H9 (cell line): Measurements from ENCODE around the gene TRAF3IP1. TPM values are rescaled to one million over a fixed set of nuclear protein-coding genes. Genes with fewer than 3 reads are reported as not detected.

ENCODE experiments used
- DNase-seq: peaks from one replicate; pipeline ENCODE4 v3.0.0-alpha.2; 2017
- H2AFZ ChIP-seq: one replicate; pipeline ENCODE4 v1.6.1; 2013; ENCODE audit warnings: mild to moderate bottlenecking, low read length, control low read depth, moderate library complexity
- H2AK5ac ChIP-seq: 2 replicates; pipeline ENCODE4 v1.6.1; 2013; ENCODE audit warnings: low read length, control low read depth, mixed read lengths; ENCODE audit not compliant: insufficient read length
- H2BK120ac ChIP-seq: one replicate; pipeline ENCODE4 v1.6.1; 2013; ENCODE audit warnings: low read depth, mild to moderate bottlenecking, low read length, control low read depth, inconsistent platforms; ENCODE audit not compliant: poor library complexity, severe bottlenecking
- H2BK12ac ChIP-seq: 2 replicates; pipeline ENCODE4 v1.6.1; 2013; ENCODE audit warnings: low read length, control low read depth, mixed read lengths, low read depth; ENCODE audit not compliant: insufficient read length
- H2BK15ac ChIP-seq: 2 replicates; pipeline ENCODE4 v1.6.1; 2013; ENCODE audit warnings: low read depth, low read length, control low read depth
- H2BK20ac ChIP-seq: one replicate; pipeline ENCODE4 v1.6.1; 2013; ENCODE audit warnings: low read depth, mild to moderate bottlenecking, low read length, control low read depth, inconsistent platforms; ENCODE audit not compliant: poor library complexity, severe bottlenecking
- H2BK5ac ChIP-seq: 2 replicates; pipeline ENCODE4 v1.6.1; 2013; ENCODE audit warnings: low read length, control low read depth, mixed read lengths; ENCODE audit not compliant: insufficient read length
- H3K14ac ChIP-seq: 2 replicates; pipeline ENCODE4 v1.6.1; 2013; ENCODE audit warnings: low read length, control low read depth; ENCODE audit not compliant: insufficient read depth
- H3K18ac ChIP-seq: 2 replicates; pipeline ENCODE4 v1.6.1; 2013; ENCODE audit warnings: low read depth, mild to moderate bottlenecking, mixed read lengths, low read length, control low read depth; ENCODE audit not compliant: insufficient read length
- H3K23ac ChIP-seq: 2 replicates; pipeline ENCODE4 v1.6.1; 2013; ENCODE audit warnings: low read length, control low read depth, mixed read lengths, low read depth; ENCODE audit not compliant: insufficient read length
- H3K23me2 ChIP-seq: 2 replicates; pipeline ENCODE4 v1.6.1; 2013; ENCODE audit warnings: low read depth, mild to moderate bottlenecking, mixed read lengths, low read length, control low read depth; ENCODE audit not compliant: insufficient read length, poor library complexity, severe bottlenecking
- H3K27ac ChIP-seq: 2 replicates; pipeline ENCODE4 v1.5.1; 2013; ENCODE audit warnings: low read length, control low read depth, mixed read lengths, low read depth; ENCODE audit not compliant: insufficient read length
- H3K27me3 ChIP-seq: 2 replicates; pipeline ENCODE4 v1.6.1; 2013; ENCODE audit warnings: low read length, control low read depth, inconsistent platforms; ENCODE audit not compliant: insufficient read depth
- H3K4ac ChIP-seq: 2 replicates; pipeline ENCODE4 v1.6.1; 2013; ENCODE audit warnings: low read depth, mild to moderate bottlenecking, control low read depth, inconsistent platforms, low read length, moderate library complexity
- H3K4me1 ChIP-seq: 2 replicates; pipeline ENCODE4 v1.6.1; 2013; ENCODE audit warnings: low read length, control low read depth, inconsistent platforms; ENCODE audit not compliant: insufficient read depth
- H3K4me2 ChIP-seq: 2 replicates; pipeline ENCODE4 v1.6.1; 2013; ENCODE audit warnings: low read length, control low read depth, mixed read lengths; ENCODE audit not compliant: insufficient read length, insufficient read depth
- H3K56ac ChIP-seq: 2 replicates; pipeline ENCODE4 v1.6.1; 2013; ENCODE audit warnings: low read depth, mild to moderate bottlenecking, mixed read lengths, low read length, control low read depth; ENCODE audit not compliant: insufficient read length
- H3K79me1 ChIP-seq: 2 replicates; pipeline ENCODE4 v1.6.1; 2013; ENCODE audit warnings: low read depth, mild to moderate bottlenecking, moderate library complexity, low read length, control low read depth, inconsistent platforms; ENCODE audit not compliant: insufficient read depth, poor library complexity, severe bottlenecking
- H3K79me2 ChIP-seq: 2 replicates; pipeline ENCODE4 v1.6.1; 2013; ENCODE audit warnings: low read length, control low read depth, inconsistent platforms; ENCODE audit not compliant: insufficient read depth
- H3K9ac ChIP-seq: 2 replicates; pipeline ENCODE4 v1.6.1; 2013; ENCODE audit warnings: low read length, control low read depth, mixed read lengths; ENCODE audit not compliant: insufficient read length; ENCODE audit errors: extremely low read depth
- H3K9me3 ChIP-seq: one replicate; pipeline ENCODE4 v1.6.1; 2013; ENCODE audit warnings: low read depth, low read length, inconsistent platforms; ENCODE audit not compliant: control insufficient read depth
- H3T11ph ChIP-seq: one replicate; pipeline ENCODE4 v1.6.1; 2013; ENCODE audit warnings: mild to moderate bottlenecking, low read length, control low read depth, inconsistent platforms
- H4K20me1 ChIP-seq: one replicate; pipeline ENCODE4 v1.6.1; 2013; ENCODE audit not compliant: control insufficient read depth, insufficient read length, insufficient read depth
- H4K5ac ChIP-seq: 2 replicates; pipeline ENCODE4 v1.6.1; 2013; ENCODE audit warnings: low read depth, mild to moderate bottlenecking, mixed read lengths, low read length, control low read depth; ENCODE audit not compliant: insufficient read length
- H4K8ac ChIP-seq: replicated peaks from 2 replicates; pipeline ENCODE4 v1.6.1; 2013; ENCODE audit warnings: low read length, control low read depth, mixed read lengths, low read depth; ENCODE audit not compliant: insufficient read length
- H4K91ac ChIP-seq: 2 replicates; pipeline ENCODE4 v1.6.1; 2013; ENCODE audit warnings: low read depth, mild to moderate bottlenecking, moderate library complexity, mixed read lengths, low read length, control low read depth; ENCODE audit not compliant: insufficient read length
- H3K27ac Mint-ChIP-seq, 3 experiments: 2 replicates in 2 of 3; 3 replicates in 1 of 3; pipeline ENCODE4 v1.8.0; 2020 to 2021; ENCODE audit warnings: mixed read lengths in 3 of 3, mild to moderate bottlenecking in 1 of 3, moderate library complexity in 1 of 3
- H3K27me3 Mint-ChIP-seq: 2 replicates; pipeline ENCODE4 v1.8.0; 2021; ENCODE audit warnings: low read depth, mild to moderate bottlenecking, moderate library complexity, mixed read lengths
- H3K36me3 Mint-ChIP-seq, 3 experiments: 2 replicates in 2 of 3; 3 replicates in 1 of 3; pipeline ENCODE4 v1.8.0; 2020 to 2021; ENCODE audit warnings: low read depth in 3 of 3, mixed read lengths in 3 of 3; ENCODE audit not compliant: insufficient read depth in 1 of 3
- H3K4me1 Mint-ChIP-seq, 2 experiments: 2 replicates each; pipeline ENCODE4 v1.8.0; 2020; ENCODE audit warnings: mixed read lengths in 2 of 2
- H3K4me3 Mint-ChIP-seq, 2 experiments: 2 replicates in 1 of 2; 3 replicates in 1 of 2; pipeline ENCODE4 v1.8.0; 2020 to 2021; ENCODE audit warnings: mild to moderate bottlenecking in 2 of 2, mixed read lengths in 2 of 2, moderate library complexity in 1 of 2
- H3K9me3 Mint-ChIP-seq, 2 experiments: 2 replicates in 1 of 2; 3 replicates in 1 of 2; pipeline ENCODE4 v1.8.0; 2020; ENCODE audit warnings: mild to moderate bottlenecking in 2 of 2, mixed read lengths in 2 of 2, moderate library complexity in 1 of 2
- WGBS: extraction: QIAGEN DNeasy Blood & Tissue Kit; methylation state at CpG from one replicate; pipeline ENCODE4 v1.1.7; 2013; ENCODE audit warnings: missing lambda C conversion rate, low lambda C conversion rate, mixed read lengths; ENCODE audit not compliant: insufficient read length; ENCODE audit errors: extremely low coverage; 5-methylcytosine and 5-hydroxymethylcytosine counted together
- total RNA-seq: library from RNA; stranded (reverse); gene quantifications from 2 replicates; pipeline ENCODE4 v1.2.1, GENCODE V29; 2021
- TF ChIP-seq, protein P1 (sequence below): fragments of 200-600 bp; sonication (generic); conservative IDR thresholded peaks from 3 replicates; pipeline ENCODE4 v1.8.0; 2021; ENCODE audit warnings: antibody characterized with exemption, mild to moderate bottlenecking

TRAF3IP1 gene
- total RNA-seq, 1 experiment from 2014 or later, result 16.4 TPM

DNA sequence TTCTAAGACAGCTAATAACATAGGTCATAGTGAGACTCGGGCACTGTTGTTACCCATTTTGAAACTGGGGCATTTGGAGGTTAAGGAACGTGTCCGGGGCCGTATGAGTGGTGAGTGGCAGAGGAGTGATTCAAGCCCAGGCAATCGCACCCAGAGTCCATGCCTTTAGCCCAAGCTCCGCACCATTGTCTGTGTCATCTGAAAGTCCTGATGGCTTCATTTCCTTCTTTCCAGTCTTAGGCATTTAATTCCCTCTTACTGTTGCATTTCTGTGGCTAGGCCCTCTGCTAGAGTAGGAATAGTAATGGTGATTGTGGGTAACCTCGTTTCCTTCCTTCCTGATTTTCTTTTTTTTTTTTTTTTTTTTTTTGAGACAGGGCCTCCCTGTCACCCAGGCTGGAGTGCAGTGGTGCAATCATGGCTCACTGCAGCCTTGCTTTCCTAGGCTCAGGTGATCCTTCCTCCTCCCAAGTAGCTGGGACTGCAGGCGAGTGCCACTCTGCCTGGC is 56.6 kb downstream of the TRAF3IP1 start:
- peaks cover 0 to 2% of the 10 kb centered on the region in 2 experiments; a peak in 3 of 5 replicates for H3K9me3 Mint-ChIP-seq
- peaks cover 12 to 27% of the 10 kb centered on the region in 2 experiments for H3K4me1 Mint-ChIP-seq
- no peak overlapping the region for H3T11ph ChIP-seq
- H3K27me3 ChIP-seq, result no peaks in the 10 kb centered on the region
- no peak overlapping the region for H4K8ac ChIP-seq
- H3K27ac Mint-ChIP-seq, result peak overlapping the region in 2 of 3 experiments; percentile 15 to 76; a peak in 2 of 7 replicates
- H3K14ac ChIP-seq, result no peak overlapping the region
- no peak overlapping the region for H3K23ac ChIP-seq
- H3K18ac ChIP-seq, result no peak overlapping the region
- H2BK15ac ChIP-seq, result no peak overlapping the region
- H3K4me1 ChIP-seq, result peaks cover 8% of the 10 kb centered on the region; the same call in 1 of the 2 replicates
- H3K27ac ChIP-seq, result no peak overlapping the region
- no peak overlapping the region for H2BK5ac ChIP-seq
- no peak overlapping the region for H4K91ac ChIP-seq
- TF ChIP-seq, protein P1, sequence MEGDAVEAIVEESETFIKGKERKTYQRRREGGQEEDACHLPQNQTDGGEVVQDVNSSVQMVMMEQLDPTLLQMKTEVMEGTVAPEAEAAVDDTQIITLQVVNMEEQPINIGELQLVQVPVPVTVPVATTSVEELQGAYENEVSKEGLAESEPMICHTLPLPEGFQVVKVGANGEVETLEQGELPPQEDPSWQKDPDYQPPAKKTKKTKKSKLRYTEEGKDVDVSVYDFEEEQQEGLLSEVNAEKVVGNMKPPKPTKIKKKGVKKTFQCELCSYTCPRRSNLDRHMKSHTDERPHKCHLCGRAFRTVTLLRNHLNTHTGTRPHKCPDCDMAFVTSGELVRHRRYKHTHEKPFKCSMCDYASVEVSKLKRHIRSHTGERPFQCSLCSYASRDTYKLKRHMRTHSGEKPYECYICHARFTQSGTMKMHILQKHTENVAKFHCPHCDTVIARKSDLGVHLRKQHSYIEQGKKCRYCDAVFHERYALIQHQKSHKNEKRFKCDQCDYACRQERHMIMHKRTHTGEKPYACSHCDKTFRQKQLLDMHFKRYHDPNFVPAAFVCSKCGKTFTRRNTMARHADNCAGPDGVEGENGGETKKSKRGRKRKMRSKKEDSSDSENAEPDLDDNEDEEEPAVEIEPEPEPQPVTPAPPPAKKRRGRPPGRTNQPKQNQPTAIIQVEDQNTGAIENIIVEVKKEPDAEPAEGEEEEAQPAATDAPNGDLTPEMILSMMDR, result no peak
- no peak overlapping the region for H3K9ac ChIP-seq
- no peak overlapping the region for H2AFZ ChIP-seq
- no peaks in the 10 kb centered on the region for H4K20me1 ChIP-seq
- no peaks in the 10 kb centered on the region for H3K27me3 Mint-ChIP-seq
- no peak overlapping the region for H3K56ac ChIP-seq
- H3K4me2 ChIP-seq, result no peak overlapping the region
- no peak overlapping the region for H3K4ac ChIP-seq
- no peak overlapping the region for H2BK20ac ChIP-seq
- H3K79me1 ChIP-seq, result no peaks in the 10 kb centered on the region
- no peak overlapping the region for H4K5ac ChIP-seq
- no peak overlapping the region for H2BK12ac ChIP-seq
- no peak for DNase-seq
- no peaks in the 10 kb centered on the region for H3K79me2 ChIP-seq
- H3K36me3 Mint-ChIP-seq, result peaks cover 5 to 11% (median 5%) of the 10 kb centered on the region in 3 experiments; a peak in 6 of 7 replicates
- no peaks in the 10 kb centered on the region for H3K9me3 ChIP-seq
- H3K4me3 Mint-ChIP-seq, result no peak overlapping the region
- no CpG with 5 or more reads among the region's 8 CpGs for WGBS
- H2AK5ac ChIP-seq, result no peak overlapping the region
- peaks cover 4% of the 10 kb centered on the region for H3K23me2 ChIP-seq
- no peak overlapping the region for H2BK120ac ChIP-seq
